GM21515 (cell line): ENCODE data around the gene MOG.

ENCODE experiments used
- ATAC-seq: cut with Tn5 transposase; IDR thresholded peaks from one replicate; pipeline ENCODE4 v1.9.1; 2021; ENCODE audit not compliant: unreplicated experiment

The MOG gene

GRCh38 chr6:29656798-29657197, at the start of gene MOG:
MOG (plus strand) TSS chr6:29657092; CDS start chr6:29657210, 118 bp downstream.
- no peak for ATAC-seq

- no peak for ATAC-seq
These were observed 48.8 kb upstream of the MOG start for GRCh38 chr6:29608131-29608530.

GRCh38 chr6:29610540-29610939, 46.4 kb upstream of the MOG start:
- no peak for ATAC-seq

GRCh38 chr6:29611426-29611825, 45.5 kb upstream of the MOG start:
- no peak for ATAC-seq

GRCh38 chr6:29617782-29618554, 38.9 kb upstream of the MOG start:
- no peak for ATAC-seq

GRCh38 chr6:29619578-29620160, 37.2 kb upstream of the MOG start:
- ATAC-seq, result no peak

- ATAC-seq, result no peak
These were observed 36.3 kb upstream of the MOG start for GRCh38 chr6:29620630-29621029.

GRCh38 chr6:29624520-29624961, 32.4 kb upstream of the MOG start:
- ATAC-seq, result no peak

- no peak for ATAC-seq
These were observed 31.5 kb upstream of the MOG start for GRCh38 chr6:29625337-29625930.

GRCh38 chr6:29626948-29627754, 29.7 kb upstream of the MOG start:
- ATAC-seq, result no peak

GRCh38 chr6:29627755-29628418, 29.0 kb upstream of the MOG start:
- no peak for ATAC-seq

- ATAC-seq, result peak; percentile 39
These were observed 28.2 kb upstream of the MOG start for GRCh38 chr6:29628419-29629281.

- ATAC-seq, result no peak
These were observed 27.3 kb upstream of the MOG start for GRCh38 chr6:29629571-29629970.

- no peak for ATAC-seq
These were observed 26.6 kb upstream of the MOG start for GRCh38 chr6:29630315-29630714.

- ATAC-seq, result no peak
These were observed 25.6 kb upstream of the MOG start for GRCh38 chr6:29631209-29631810.

- ATAC-seq, result peak; percentile 31
These were observed 24.8 kb upstream of the MOG start for GRCh38 chr6:29631860-29632731.

- peak; percentile 73 for ATAC-seq
These were observed 23.9 kb upstream of the MOG start, which contains the start of gene GABBR1 for GRCh38 chr6:29632789-29633533. GABBR1 (minus strand) TSS chr6:29633183; CDS start chr6:29632385, 798 bp downstream.

GRCh38 chr6:29633534-29633905, 23.4 kb upstream of the MOG start:
- ATAC-seq, result no peak
